Measurements from ENCODE around the gene RNF220.
"Not testable (repeated sequence)": the region's sequence is repeated elsewhere in the genome, so short reads cannot be mapped to it uniquely, and the experiment has no call there.

Gene RNF220

DNA sequence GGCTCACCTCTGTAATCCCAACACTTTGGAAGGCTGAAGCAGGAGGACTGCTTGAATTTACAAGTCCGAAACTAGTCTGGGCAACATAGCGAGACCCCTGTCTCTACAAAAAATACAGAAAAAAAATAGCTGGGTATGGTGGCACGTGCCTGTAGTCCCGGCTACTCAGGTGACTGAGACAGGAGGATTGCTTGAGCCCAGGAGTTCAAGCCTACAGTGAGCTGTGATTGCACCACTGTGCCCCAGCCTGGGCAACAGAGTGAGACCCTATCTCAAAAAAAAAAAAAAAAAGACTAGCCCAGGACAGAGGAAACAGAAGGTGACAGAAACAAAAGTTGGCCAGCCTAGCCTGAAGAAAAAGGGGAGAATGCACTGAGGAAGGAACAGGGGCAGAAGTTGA is 290.6 kb downstream of the RNF220 start:
- DNase-seq (ENCODE audit: low read depth, low spot score), result no peak
- Histone ChIP-seq H3K27ac (ENCODE audit: low read length) (no peak overlapping the region), H3K4me1 (ENCODE audit: control insufficient read depth, insufficient read depth, low read length) (no peaks in the 10 kb centered on the region), H3K27me3 (ENCODE audit: control insufficient read depth, insufficient read depth, low read length) (no peaks in the 10 kb centered on the region), H3K9me3 (ENCODE audit: control insufficient read depth, insufficient read depth, low read length) (no peaks in the 10 kb centered on the region), H3K4me3 (ENCODE audit: low read length) (no peak overlapping the region), H3K36me3 (ENCODE audit: control insufficient read depth, insufficient read depth, low read length) (no peaks in the 10 kb centered on the region)
- no CpG with 5 or more reads among the region's 4 CpGs for WGBS (ENCODE audit: insufficient coverage, insufficient read length)

DNA sequence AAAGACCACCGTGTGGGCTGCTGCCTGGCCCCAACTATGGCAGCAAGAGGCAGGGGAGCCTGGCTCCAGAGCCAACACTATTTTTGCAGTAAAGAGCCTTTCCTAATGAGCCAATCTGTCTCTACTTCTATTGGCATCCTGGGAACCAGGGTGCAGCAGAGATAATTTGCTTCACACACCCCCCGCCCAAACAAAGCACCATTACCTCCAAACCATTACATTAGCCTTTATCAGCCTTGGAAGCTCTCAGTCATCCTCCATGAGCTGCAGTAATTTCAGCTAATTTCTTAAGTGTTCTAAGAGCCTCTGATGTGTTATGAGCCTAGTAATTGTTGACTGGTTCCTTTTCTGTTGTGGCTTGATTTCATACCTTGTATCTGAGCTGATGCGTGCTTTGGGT is 291.0 kb downstream of the RNF220 start:
- no peaks in the 10 kb centered on the region for H3K9me3 ChIP-seq (ENCODE audit: control insufficient read depth, insufficient read depth, low read length)
- no peak for DNase-seq (ENCODE audit: low read depth, low spot score)
- no CpG with 5 or more reads among the region's 3 CpGs for WGBS (ENCODE audit: insufficient coverage, insufficient read length)
- H3K4me3 ChIP-seq (ENCODE audit: low read length), result no peak overlapping the region
- no peaks in the 10 kb centered on the region for H3K27me3 ChIP-seq (ENCODE audit: control insufficient read depth, insufficient read depth, low read length)
- no peaks in the 10 kb centered on the region for H3K4me1 ChIP-seq (ENCODE audit: control insufficient read depth, insufficient read depth, low read length)
- H3K36me3 ChIP-seq (ENCODE audit: control insufficient read depth, insufficient read depth, low read length), result no peaks in the 10 kb centered on the region
- no peak overlapping the region for H3K27ac ChIP-seq (ENCODE audit: low read length)

DNA sequence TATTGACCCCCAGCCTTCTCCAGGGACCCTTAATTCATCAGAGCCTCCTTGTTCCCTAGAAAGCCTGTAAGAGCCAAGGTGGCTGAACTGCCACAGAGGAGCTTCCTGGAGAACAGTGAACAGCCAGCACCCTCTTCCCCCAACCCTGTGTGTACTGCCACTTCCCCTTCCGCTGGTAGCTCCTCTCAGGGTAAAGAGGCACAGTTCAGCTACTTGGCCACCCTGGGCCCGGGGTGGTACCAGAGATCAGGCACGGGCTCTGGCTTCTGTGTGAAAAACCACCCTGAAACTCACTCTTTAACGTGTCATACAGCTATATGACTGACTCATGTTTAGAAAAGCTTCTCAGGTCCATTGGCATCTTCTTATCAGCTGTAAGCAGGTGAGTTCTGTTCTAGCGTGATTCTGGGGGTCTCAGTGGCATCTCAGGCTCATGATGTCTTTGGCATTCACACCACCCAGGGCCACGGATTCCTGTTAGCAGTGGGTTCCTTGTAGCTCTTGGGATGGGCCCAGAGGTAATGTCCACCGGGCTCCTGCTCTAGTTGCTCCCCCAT is 291.8 kb downstream of the RNF220 start:
- no peaks in the 10 kb centered on the region for H3K4me1 ChIP-seq (ENCODE audit: control insufficient read depth, insufficient read depth, low read length)
- DNase-seq (ENCODE audit: low read depth, low spot score), result no peak
- H3K27ac ChIP-seq (ENCODE audit: low read length), result no peak overlapping the region

DNA sequence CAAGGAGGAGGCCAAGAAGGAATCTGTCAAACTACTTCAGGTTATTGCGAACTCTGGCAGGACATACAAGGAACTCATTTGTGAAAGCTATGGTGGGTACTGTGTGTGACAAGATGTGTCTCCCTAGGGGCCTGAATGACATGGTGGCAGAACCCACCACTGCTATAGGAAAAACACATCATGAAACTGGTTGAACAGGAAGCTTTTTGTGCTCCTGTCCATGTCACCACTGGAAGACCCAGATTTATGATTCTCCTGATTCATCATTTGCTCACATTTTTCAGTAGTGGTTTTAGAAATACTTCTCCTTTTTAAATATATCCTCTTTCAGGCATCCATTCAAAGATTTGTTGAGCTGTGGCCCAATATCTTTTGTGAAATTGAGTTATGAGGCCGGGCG is 293.1 kb downstream of the RNF220 start:
- Histone ChIP-seq H3K36me3 (ENCODE audit: control insufficient read depth, insufficient read depth, low read length) (no peaks in the 10 kb centered on the region), H3K4me1 (ENCODE audit: control insufficient read depth, insufficient read depth, low read length) (no peaks in the 10 kb centered on the region), H3K27ac (ENCODE audit: low read length) (no peak overlapping the region), H3K9me3 (ENCODE audit: control insufficient read depth, insufficient read depth, low read length) (no peaks in the 10 kb centered on the region), H3K27me3 (ENCODE audit: control insufficient read depth, insufficient read depth, low read length) (no peaks in the 10 kb centered on the region), H3K4me3 (ENCODE audit: low read length) (no peak overlapping the region)
- DNase-seq (ENCODE audit: low read depth, low spot score), result no peak
- WGBS (ENCODE audit: insufficient coverage, insufficient read length), result no CpG with 5 or more reads among the region's 3 CpGs

More for the DNA sequence above, 291.8 kb downstream of the RNF220 start:
- WGBS (ENCODE audit: insufficient coverage, insufficient read length), result no CpG with 5 or more reads among the region's 7 CpGs
- H3K36me3 ChIP-seq (ENCODE audit: control insufficient read depth, insufficient read depth, low read length), result no peaks in the 10 kb centered on the region
- no peaks in the 10 kb centered on the region for H3K27me3 ChIP-seq (ENCODE audit: control insufficient read depth, insufficient read depth, low read length)
- no peak overlapping the region for H3K4me3 ChIP-seq (ENCODE audit: low read length)
- H3K9me3 ChIP-seq (ENCODE audit: control insufficient read depth, insufficient read depth, low read length), result no peaks in the 10 kb centered on the region

DNA sequence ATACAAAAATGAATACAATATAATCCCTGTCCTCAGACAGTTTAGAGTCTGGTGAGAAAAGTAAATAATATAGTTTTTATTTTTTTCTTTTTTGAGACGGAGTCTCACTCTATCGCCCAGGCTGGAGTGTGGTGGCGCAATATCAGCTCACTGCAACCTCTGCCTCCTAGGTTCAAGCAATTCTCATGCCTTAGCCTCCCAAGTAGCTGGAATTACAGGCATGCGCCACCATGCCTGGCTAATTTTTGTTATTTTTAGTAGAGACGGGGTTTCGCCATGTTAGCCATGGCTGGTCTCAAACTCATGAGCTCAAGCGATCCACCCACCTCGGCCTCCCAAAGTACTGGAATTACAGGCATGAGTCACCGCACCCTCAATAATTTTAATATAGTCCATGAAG is 294.3 kb downstream of the RNF220 start:
- DNase-seq (ENCODE audit: low read depth, low spot score); H3K9me3 ChIP-seq (ENCODE audit: control insufficient read depth, insufficient read depth, low read length); H3K4me1 ChIP-seq (ENCODE audit: control insufficient read depth, insufficient read depth, low read length): not testable (repeated sequence)

DNA sequence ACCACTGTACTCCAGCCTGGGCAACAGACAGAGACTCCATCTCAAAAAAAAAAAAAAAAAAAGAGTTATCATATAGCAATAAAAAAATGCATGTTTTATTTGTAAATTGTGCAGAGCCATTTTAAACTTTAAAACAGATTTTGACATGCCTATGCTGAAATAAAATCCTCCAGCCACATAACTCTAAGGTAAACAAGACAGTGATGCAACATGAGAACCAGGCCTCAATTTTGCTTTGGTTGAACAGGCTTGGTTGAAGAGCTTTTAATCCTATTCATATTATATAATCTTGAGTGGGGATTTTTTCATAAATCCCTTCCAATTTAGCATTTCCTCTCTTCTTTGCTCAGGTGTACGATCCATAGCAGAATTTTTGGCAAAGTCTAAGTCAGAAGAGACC is 295.5 kb downstream of the RNF220 start:
- no CpG with 5 or more reads among the region's 1 CpG for WGBS (ENCODE audit: insufficient coverage, insufficient read length)
- Histone ChIP-seq H3K27ac (ENCODE audit: low read length) (no peak overlapping the region), H3K36me3 (ENCODE audit: control insufficient read depth, insufficient read depth, low read length) (no peaks in the 10 kb centered on the region), H3K9me3 (ENCODE audit: control insufficient read depth, insufficient read depth, low read length) (no peaks in the 10 kb centered on the region), H3K27me3 (ENCODE audit: control insufficient read depth, insufficient read depth, low read length) (no peaks in the 10 kb centered on the region), H3K4me1 (ENCODE audit: control insufficient read depth, insufficient read depth, low read length) (no peaks in the 10 kb centered on the region), H3K4me3 (ENCODE audit: low read length) (no peak overlapping the region)
- no peak for DNase-seq (ENCODE audit: low read depth, low spot score)

More for the DNA sequence above, 294.3 kb downstream of the RNF220 start:
- not testable (repeated sequence) for H3K36me3 ChIP-seq (ENCODE audit: control insufficient read depth, insufficient read depth, low read length); H3K27me3 ChIP-seq (ENCODE audit: control insufficient read depth, insufficient read depth, low read length); H3K27ac ChIP-seq (ENCODE audit: low read length); H3K4me3 ChIP-seq (ENCODE audit: low read length)
- WGBS (ENCODE audit: insufficient coverage, insufficient read length), result no CpG with 5 or more reads among the region's 9 CpGs

DNA sequence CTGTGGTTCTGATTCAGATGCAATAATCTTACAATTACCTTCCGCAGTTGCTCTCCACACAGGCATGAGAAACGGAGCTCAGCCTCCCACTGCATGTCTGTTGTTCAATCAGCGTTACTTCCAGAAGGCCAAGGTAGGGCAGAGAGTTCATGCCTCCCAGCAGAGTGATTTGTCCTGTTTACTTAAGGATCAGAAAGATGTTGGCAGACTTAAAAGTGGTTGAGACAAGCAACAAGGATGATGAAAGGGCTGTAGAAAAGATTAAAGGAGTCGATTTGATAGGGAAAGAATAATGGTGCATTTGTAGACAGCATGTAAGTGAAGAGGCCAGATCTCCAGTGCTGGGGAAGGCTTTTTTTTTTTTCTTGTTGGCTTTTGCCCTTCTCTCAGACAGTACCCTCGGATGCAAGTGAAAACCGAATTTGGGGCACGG is 296.1 kb downstream of the RNF220 start:
- 100% methylated on average over 1 of the region's 7 CpGs for WGBS (ENCODE audit: insufficient coverage, insufficient read length)
- DNase-seq (ENCODE audit: low read depth, low spot score), result no peak

More for the DNA sequence above, 296.1 kb downstream of the RNF220 start:
- no peak overlapping the region for H3K4me3 ChIP-seq (ENCODE audit: low read length)
- no peaks in the 10 kb centered on the region for H3K36me3 ChIP-seq (ENCODE audit: control insufficient read depth, insufficient read depth, low read length)
- H3K27me3 ChIP-seq (ENCODE audit: control insufficient read depth, insufficient read depth, low read length), result no peaks in the 10 kb centered on the region
- no peaks in the 10 kb centered on the region for H3K4me1 ChIP-seq (ENCODE audit: control insufficient read depth, insufficient read depth, low read length)
- no peak overlapping the region for H3K27ac ChIP-seq (ENCODE audit: low read length)
- H3K9me3 ChIP-seq (ENCODE audit: control insufficient read depth, insufficient read depth, low read length), result no peaks in the 10 kb centered on the region
